NB4 (cell line): ENCODE results near the gene TBRG4.

Experiments
- CTCF ChIP-seq: IDR thresholded peaks from one replicate; pipeline ENCODE4 v1.5.1; 2012; ENCODE audit warnings: low read depth, low read length
- POLR2A ChIP-seq: IDR thresholded peaks from 2 replicates; pipeline ENCODE4 v1.6.1; 2011; ENCODE audit warnings: mild to moderate bottlenecking; ENCODE audit not compliant: insufficient read length; ENCODE audit errors: extremely low read depth

DNA sequence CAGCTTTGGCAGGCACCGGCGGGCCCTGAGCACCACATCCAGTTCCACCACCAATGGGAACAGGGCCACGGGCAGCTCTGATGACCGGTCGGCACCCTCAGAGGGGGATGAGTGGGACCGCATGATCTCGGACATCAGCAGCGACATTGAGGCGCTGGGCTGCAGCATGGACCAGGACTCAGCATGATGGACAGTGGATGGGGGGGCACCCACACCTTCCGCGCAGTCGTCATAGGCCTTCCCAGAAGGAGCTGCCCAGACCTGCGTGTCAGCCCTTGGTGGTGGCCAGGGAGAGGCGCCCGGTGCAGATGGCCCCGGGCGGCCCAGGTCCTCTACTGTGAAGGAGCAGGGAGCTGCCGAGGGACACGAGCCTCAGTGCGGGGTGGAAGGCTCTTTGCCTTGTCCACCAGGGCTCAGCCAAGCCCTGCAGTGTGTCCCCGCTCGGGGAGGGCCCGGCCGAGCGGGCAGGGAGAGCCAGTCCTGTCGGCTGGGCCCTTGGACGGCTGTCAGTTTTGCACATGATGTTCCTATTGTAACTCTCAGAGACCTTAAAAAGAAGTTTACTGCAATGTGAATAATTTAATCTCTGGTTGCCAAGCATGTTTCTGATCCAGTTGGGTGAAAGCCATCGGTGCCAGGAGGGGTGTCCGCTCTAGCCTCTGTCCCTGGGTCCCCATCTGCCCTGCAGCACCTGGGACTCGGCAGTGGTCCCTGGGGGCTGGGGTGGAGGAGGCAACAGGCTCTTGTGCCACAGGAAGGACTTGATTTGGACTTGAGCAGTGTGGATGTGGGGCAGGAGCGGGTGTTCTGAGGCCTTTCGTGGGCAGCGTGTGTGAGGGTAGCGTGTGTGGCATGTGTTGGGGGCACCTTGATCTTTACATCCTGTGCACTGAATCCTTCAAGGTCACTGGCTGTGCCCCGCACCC is 35.4 kb downstream of the TBRG4 start:
- no peak for TF ChIP-seq CTCF
- TF ChIP-seq POLR2A = no peak
